HUES48 (cell line): ENCODE data around the gene LPGAT1.
"Not testable (repeated sequence)": the region's sequence is repeated elsewhere in the genome, so short reads cannot be mapped to it uniquely, and the experiment has no call there.

Experiments
- H3K27ac ChIP-seq: one replicate; pipeline ENCODE4 v1.7.0; 2013; ENCODE audit warnings: low read depth, low read length, inconsistent platforms
- H3K27me3 ChIP-seq: 2 replicates; pipeline ENCODE4 v1.6.1; 2013; ENCODE audit warnings: mild to moderate bottlenecking, low read length; ENCODE audit not compliant: control insufficient read depth, insufficient read depth
- H3K36me3 ChIP-seq: 2 replicates; pipeline ENCODE4 v1.6.1; 2013; ENCODE audit warnings: low read length; ENCODE audit not compliant: control insufficient read depth, insufficient read depth
- H3K4me1 ChIP-seq: 2 replicates; pipeline ENCODE4 v1.6.1; 2013; ENCODE audit warnings: mild to moderate bottlenecking, low read length; ENCODE audit not compliant: control insufficient read depth, insufficient read depth
- H3K4me3 ChIP-seq: 2 replicates; pipeline ENCODE4 v1.5.1; 2013; ENCODE audit warnings: mild to moderate bottlenecking, low read depth, low read length
- H3K9ac ChIP-seq: 2 replicates; pipeline ENCODE4 v1.6.1; 2013; ENCODE audit warnings: mild to moderate bottlenecking, low read depth, low read length, moderate library complexity
- H3K9me3 ChIP-seq: 2 replicates; pipeline ENCODE4 v1.6.1; 2013; ENCODE audit warnings: low read length; ENCODE audit not compliant: control insufficient read depth, insufficient read depth

The LPGAT1 gene

GRCh38 chr1:211830328-211831142, at the start of gene LPGAT1:
Gene LPGAT1 (minus strand): TSS chr1:211830763. CDS start chr1:211829296, 1,467 bp downstream.
- Histone ChIP-seq H3K36me3 (no peaks in the 10 kb centered on the region), H3K4me1 (peaks cover 11% of the 10 kb centered on the region), H3K9me3 (no peaks in the 10 kb centered on the region), H3K27me3 (peaks cover 16% of the 10 kb centered on the region), H3K9ac (0 out of 2 replicates have a peak within 1 kb of the TSS, but pooled peaks have one; percentile 35), H3K4me3 (peak within 1 kb of the TSS; percentile 67), H3K27ac (peak within 1 kb of the TSS; percentile 12)

GRCh38 chr1:211879475-211879874, 48.9 kb upstream of the LPGAT1 start:
- Histone ChIP-seq H3K27ac (no peak overlapping the region), H3K4me3 (no peak overlapping the region), H3K27me3 (no peaks in the 10 kb centered on the region), H3K4me1 (no peaks in the 10 kb centered on the region), H3K36me3 (no peaks in the 10 kb centered on the region), H3K9ac (no peak overlapping the region), H3K9me3 (no peaks in the 10 kb centered on the region)

- Histone ChIP-seq H3K36me3 (no peaks in the 10 kb centered on the region), H3K4me1 (no peaks in the 10 kb centered on the region), H3K4me3 (no peak overlapping the region), H3K27me3 (no peaks in the 10 kb centered on the region), H3K9ac (no peak overlapping the region), H3K27ac (no peak overlapping the region), H3K9me3 (no peaks in the 10 kb centered on the region)
Observed at GRCh38 chr1:211876851-211877590, 46.5 kb upstream of the LPGAT1 start.

- no peak overlapping the region for H3K4me3 ChIP-seq
- no peaks in the 10 kb centered on the region for H3K9me3 ChIP-seq
- no peak overlapping the region for H3K27ac ChIP-seq
- H3K27me3 ChIP-seq, result no peaks in the 10 kb centered on the region
- no peaks in the 10 kb centered on the region for H3K4me1 ChIP-seq
- H3K9ac ChIP-seq, result no peak overlapping the region
- H3K36me3 ChIP-seq, result no peaks in the 10 kb centered on the region
Observed at GRCh38 chr1:211875541-211875940, 45.0 kb upstream of the LPGAT1 start.

GRCh38 chr1:211874521-211875347, 44.2 kb upstream of the LPGAT1 start:
- Histone ChIP-seq H3K36me3 (no peaks in the 10 kb centered on the region), H3K4me1 (no peaks in the 10 kb centered on the region), H3K4me3 (no peak overlapping the region), H3K9ac (no peak overlapping the region), H3K27ac (no peak overlapping the region), H3K27me3 (no peaks in the 10 kb centered on the region), H3K9me3 (no peaks in the 10 kb centered on the region)

GRCh38 chr1:211873731-211874130, 43.2 kb upstream of the LPGAT1 start:
- H3K27me3 ChIP-seq, H3K9me3 ChIP-seq, H3K27ac ChIP-seq, H3K36me3 ChIP-seq, H3K9ac ChIP-seq, H3K4me3 ChIP-seq, H3K4me1 ChIP-seq: not testable (repeated sequence)

- no peaks in the 10 kb centered on the region for H3K4me1 ChIP-seq
- no peaks in the 10 kb centered on the region for H3K9me3 ChIP-seq
- H3K27me3 ChIP-seq, result no peaks in the 10 kb centered on the region
- H3K27ac ChIP-seq, result no peak overlapping the region
- no peak overlapping the region for H3K9ac ChIP-seq
- H3K4me3 ChIP-seq, result no peak overlapping the region
- H3K36me3 ChIP-seq, result no peaks in the 10 kb centered on the region
Observed at GRCh38 chr1:211870156-211870555, 39.6 kb upstream of the LPGAT1 start.

GRCh38 chr1:211865180-211865579, 34.6 kb upstream of the LPGAT1 start:
- no peak overlapping the region for H3K27ac ChIP-seq
- no peak overlapping the region for H3K4me3 ChIP-seq
- H3K9ac ChIP-seq, result no peak overlapping the region
- H3K27me3 ChIP-seq, result no peaks in the 10 kb centered on the region
- no peaks in the 10 kb centered on the region for H3K36me3 ChIP-seq
- H3K4me1 ChIP-seq, result no peaks in the 10 kb centered on the region
- H3K9me3 ChIP-seq, result no peaks in the 10 kb centered on the region

- H3K27me3 ChIP-seq, result no peaks in the 10 kb centered on the region
- no peaks in the 10 kb centered on the region for H3K36me3 ChIP-seq
- peaks cover 15% of the 10 kb centered on the region for H3K9me3 ChIP-seq
Observed at GRCh38 chr1:211859405-211859804, 28.8 kb upstream of the LPGAT1 start.

GRCh38 chr1:211851174-211851573, 20.6 kb upstream of the LPGAT1 start:
- no peak overlapping the region for H3K9ac ChIP-seq
- no peak overlapping the region for H3K27ac ChIP-seq
- H3K27me3 ChIP-seq, result no peaks in the 10 kb centered on the region
- no peak overlapping the region for H3K4me3 ChIP-seq
- no peaks in the 10 kb centered on the region for H3K9me3 ChIP-seq
- no peaks in the 10 kb centered on the region for H3K4me1 ChIP-seq
- no peaks in the 10 kb centered on the region for H3K36me3 ChIP-seq

More at GRCh38 chr1:211859405-211859804, 28.8 kb upstream of the LPGAT1 start:
- H3K9ac ChIP-seq, result no peak overlapping the region
- no peak overlapping the region for H3K27ac ChIP-seq
- no peak overlapping the region for H3K4me3 ChIP-seq
- no peaks in the 10 kb centered on the region for H3K4me1 ChIP-seq
